ENCODE data around the gene GJC1.

Gene GJC1

DNA sequence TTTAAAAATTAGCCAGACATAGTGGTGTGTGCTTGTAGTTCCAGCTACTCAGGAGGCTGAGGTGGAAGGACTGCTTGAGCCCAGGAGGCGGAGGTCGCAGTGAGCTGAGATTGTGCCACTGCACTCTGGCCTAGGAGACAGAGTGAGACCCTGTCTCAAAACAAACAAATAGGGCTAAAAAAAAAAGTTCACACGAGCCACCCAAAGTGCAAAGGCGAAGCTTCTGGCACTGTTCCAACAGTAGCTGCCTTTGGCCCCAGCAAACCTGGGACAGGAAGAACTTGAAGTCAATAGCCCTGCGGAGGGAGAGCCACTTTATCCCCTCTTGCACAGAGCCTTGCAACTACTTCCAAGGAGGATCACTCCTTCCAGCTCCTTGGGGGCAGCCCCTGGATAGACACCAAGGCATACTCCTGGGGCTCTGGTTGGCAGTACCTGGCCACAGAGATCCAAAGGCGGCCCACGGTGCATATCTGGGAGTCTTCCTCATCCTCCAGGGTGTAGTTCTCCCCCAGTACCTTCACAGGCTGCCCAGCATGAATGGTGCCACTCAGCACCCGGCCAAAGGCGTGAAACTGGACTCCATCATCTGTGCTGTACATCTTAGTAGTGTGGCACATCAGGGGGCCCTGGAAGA, 32.3 kb upstream of the GJC1 start:
- H3K4me3 ChIP-seq (ENCODE audit: low read depth, low read length): no peak overlapping the region
- DNase-seq (ENCODE audit: low read depth): no peak
- TF ChIP-seq CTCF (IDR thresholded peaks at IDR 0.05; ENCODE audit: low read depth, low read length, missing control alignments): no peak

DNA sequence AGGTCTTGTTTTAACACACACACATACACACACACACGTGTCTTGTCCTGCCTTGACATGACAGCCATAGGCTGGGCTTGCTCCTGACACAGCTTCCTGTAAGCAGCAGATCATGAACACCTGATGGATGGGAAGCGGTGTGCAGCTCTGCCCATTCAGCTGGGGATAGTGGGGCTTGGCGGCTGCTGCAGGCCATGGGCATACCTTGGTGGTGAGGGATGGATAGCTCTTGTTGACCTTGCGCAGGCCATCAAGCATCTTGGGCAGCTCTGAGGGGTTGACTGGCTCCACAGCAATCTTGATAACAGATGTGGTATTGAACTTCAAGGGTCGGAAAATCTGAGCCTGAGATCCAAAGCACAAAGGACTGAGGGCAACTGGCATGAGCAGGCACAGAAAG, 29.6 kb upstream of the GJC1 start:
- DNase-seq (ENCODE audit: low read depth): no peak
- H3K4me3 ChIP-seq (ENCODE audit: low read depth, low read length): no peak overlapping the region
- TF ChIP-seq CTCF (IDR thresholded peaks at IDR 0.05; ENCODE audit: low read depth, low read length, missing control alignments): no peak

GRCh38 chr17:44854192-44854591, 24.1 kb upstream of the GJC1 start:
- H3K4me3 ChIP-seq (ENCODE audit: low read depth, low read length): no peak overlapping the region
- DNase-seq (ENCODE audit: low read depth): no peak
- no peak for TF ChIP-seq CTCF (IDR thresholded peaks at IDR 0.05; ENCODE audit: low read depth, low read length, missing control alignments)

DNA sequence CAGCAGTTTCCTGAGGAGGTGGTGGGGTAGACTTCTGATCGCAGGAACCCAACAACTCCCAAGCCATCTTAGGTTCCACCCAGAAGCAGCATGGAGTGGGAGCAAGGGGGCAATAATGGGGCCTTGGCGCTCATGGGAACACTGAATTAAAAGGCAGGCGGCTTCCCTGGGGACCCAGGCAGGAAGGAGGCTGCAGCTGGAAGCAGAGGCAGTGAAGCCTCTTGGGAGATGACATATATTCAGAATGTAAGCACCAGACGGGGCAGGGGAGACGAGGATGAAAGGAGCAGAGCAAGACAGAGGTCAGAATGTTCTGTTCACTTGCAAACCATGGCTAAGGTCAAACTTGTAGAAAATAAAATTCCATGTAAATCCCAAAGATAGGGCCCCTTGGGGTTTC, 20.5 kb upstream of the GJC1 start:
- DNase-seq (ENCODE audit: low read depth): no peak
- no peak for TF ChIP-seq CTCF (IDR thresholded peaks at IDR 0.05; ENCODE audit: low read depth, low read length, missing control alignments)
- H3K4me3 ChIP-seq (ENCODE audit: low read depth, low read length): no peak overlapping the region

GRCh38 chr17:44850025-44850424, 19.9 kb upstream of the GJC1 start:
- DNase-seq (ENCODE audit: low read depth): no peak
- no peak for TF ChIP-seq CTCF (IDR thresholded peaks at IDR 0.05; ENCODE audit: low read depth, low read length, missing control alignments)
- no peak overlapping the region for H3K4me3 ChIP-seq (ENCODE audit: low read depth, low read length)

DNA sequence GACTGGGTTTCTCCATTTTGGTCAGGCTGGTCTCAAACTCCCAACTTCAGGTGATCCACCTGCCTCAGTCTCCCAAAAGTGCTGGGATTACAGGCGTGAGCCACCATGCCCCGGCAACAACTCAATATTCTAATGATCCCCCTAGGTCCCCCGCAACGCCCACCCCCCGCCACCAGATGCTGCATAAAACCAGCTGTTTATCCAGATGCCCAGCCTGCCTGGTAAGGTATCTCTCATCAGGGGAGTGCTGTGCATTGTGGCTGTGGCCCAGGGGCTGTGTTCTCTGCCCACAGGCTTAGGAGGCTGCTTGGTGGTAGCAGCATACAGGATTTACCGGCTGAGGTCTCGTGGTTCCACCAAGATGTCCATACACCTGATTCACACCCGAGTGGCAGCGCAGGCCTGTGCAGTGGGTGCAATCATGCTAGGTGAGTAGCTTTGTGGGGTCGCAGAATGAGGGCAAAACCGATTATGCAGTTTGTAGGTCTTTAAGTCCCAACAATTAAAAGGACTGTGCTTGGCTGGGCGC, 18.9 kb upstream of the GJC1 start:
- DNase-seq (ENCODE audit: low read depth): no peak
- no peak for TF ChIP-seq CTCF (IDR thresholded peaks at IDR 0.05; ENCODE audit: low read depth, low read length, missing control alignments)
- H3K4me3 ChIP-seq (ENCODE audit: low read depth, low read length): no peak overlapping the region

GRCh38 chr17:44848257-44848795, 18.2 kb upstream of the GJC1 start:
- no peak for TF ChIP-seq CTCF (IDR thresholded peaks at IDR 0.05; ENCODE audit: low read depth, low read length, missing control alignments)
- DNase-seq (ENCODE audit: low read depth): no peak
- no peak overlapping the region for H3K4me3 ChIP-seq (ENCODE audit: low read depth, low read length)
